Brain microvascular endothelial cell (primary cell): ENCODE measurements around the gene ZNF384.
A peak's percentile ranks its signal among the peaks of the same experiment; 100 is the strongest.

Source experiments
- DNase-seq: peaks from one replicate; pipeline ENCODE4 v3.0.0-alpha.2; 2020
- H3K27ac ChIP-seq: fragments of 250-450 bp; sonication (Bioruptor Pico); 2 replicates; pipeline ENCODE4 v1.5.1; 2020; ENCODE audit warnings: mild to moderate bottlenecking, moderate library complexity
- H3K27me3 ChIP-seq: fragments of 250-450 bp; sonication (Bioruptor Pico); replicated peaks from 2 replicates; pipeline ENCODE4 v1.5.1; 2020; ENCODE audit warnings: mild to moderate bottlenecking
- H3K36me3 ChIP-seq: fragments of 250-450 bp; sonication (Bioruptor Pico); replicated peaks from 2 replicates; pipeline ENCODE4 v1.5.1; 2020; ENCODE audit warnings: mild to moderate bottlenecking
- H3K4me3 ChIP-seq: 2 replicates; pipeline ENCODE4 v1.5.1; 2011; ENCODE audit warnings: low read depth, mild to moderate bottlenecking, control low read depth, low read length, moderate library complexity
- in situ Hi-C: cut with HindIII; loops from 2 replicates; pipeline ENCODE4 v1.10.0; 2017; ENCODE audit warnings: low sequenced_read_pairs, low pct_ligation_motif_present
- TF ChIP-seq, protein P1 (sequence below): IDR thresholded peaks from 2 replicates; pipeline ENCODE4 v1.5.1; 2011; ENCODE audit warnings: low read depth, mild to moderate bottlenecking, moderate library complexity, low read length, control low read depth, inconsistent platforms; ENCODE audit errors: missing control alignments

Gene ZNF384

DNA sequence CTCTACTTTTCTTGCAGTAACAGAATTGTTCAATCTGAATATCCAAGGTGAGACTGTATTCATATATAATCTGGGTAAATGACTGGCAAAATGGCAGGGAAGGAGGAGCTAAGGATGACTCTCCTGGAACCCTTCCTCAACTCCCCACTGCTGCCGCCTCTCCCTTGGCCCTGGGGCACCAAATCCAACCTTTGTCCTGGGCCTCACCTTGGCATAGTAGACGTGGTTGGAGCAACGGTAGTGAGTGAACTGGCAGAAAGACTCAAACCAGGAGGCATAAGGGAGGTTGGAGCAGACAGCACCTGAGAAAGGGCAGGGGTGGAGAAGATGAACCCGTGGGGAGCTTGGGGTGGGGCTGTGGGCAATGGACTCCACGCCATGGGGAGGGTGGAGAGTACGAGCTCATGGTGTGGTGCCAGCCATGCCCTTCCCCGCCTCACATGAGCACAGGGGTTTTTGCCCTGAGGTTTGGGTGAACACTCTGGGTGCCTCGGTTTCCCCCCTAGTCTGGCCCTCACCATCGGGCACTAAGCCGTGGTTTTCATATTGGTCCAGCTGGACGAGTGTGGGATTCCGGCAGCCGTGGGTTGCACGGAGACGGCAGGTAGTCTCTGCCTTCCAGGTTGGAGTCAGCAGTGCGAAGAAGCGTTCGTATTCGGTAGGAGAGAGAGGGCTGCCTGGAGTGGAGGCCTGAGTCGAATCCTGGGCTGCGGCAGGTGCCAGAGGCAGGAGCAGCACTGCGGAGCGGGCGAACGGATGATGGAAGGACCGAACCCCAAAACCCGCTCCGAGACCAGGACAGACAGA lies 42.7 kb downstream of the ZNF384 start:
- in situ Hi-C loops = no loop called here

DNA sequence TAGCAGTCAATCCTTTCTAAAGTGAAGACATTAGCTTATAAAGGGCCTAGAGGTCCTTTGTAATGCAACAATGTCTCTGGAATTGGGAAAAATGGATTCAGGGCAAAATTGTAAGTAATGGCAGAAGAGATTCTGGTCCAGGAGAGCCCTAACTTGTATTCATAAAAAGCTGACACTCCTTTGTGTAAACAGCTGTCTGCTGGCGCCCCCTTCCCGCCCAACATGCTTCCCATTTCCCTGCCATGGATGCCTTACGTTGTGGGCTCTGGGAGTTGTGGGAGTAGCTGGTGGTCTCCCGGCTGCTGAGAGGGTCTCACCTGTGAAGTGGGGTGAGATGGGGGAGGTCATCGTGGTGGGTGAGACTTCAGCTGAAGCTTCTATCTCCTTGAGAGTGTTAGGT lies 44.3 kb downstream of the ZNF384 start:
- in situ Hi-C loops = no loop called here
- TF ChIP-seq, protein P1, sequence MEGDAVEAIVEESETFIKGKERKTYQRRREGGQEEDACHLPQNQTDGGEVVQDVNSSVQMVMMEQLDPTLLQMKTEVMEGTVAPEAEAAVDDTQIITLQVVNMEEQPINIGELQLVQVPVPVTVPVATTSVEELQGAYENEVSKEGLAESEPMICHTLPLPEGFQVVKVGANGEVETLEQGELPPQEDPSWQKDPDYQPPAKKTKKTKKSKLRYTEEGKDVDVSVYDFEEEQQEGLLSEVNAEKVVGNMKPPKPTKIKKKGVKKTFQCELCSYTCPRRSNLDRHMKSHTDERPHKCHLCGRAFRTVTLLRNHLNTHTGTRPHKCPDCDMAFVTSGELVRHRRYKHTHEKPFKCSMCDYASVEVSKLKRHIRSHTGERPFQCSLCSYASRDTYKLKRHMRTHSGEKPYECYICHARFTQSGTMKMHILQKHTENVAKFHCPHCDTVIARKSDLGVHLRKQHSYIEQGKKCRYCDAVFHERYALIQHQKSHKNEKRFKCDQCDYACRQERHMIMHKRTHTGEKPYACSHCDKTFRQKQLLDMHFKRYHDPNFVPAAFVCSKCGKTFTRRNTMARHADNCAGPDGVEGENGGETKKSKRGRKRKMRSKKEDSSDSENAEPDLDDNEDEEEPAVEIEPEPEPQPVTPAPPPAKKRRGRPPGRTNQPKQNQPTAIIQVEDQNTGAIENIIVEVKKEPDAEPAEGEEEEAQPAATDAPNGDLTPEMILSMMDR = peak; percentile 46
- no peak for DNase-seq

More for the DNA sequence above, 42.7 kb downstream of the ZNF384 start:
- no peak for DNase-seq
- H3K27ac ChIP-seq = no peak overlapping the region
- H3K36me3 ChIP-seq = peaks cover 13% of the 10 kb centered on the region
- H3K4me3 ChIP-seq = peak overlapping the region; percentile 43
- no peaks in the 10 kb centered on the region for H3K27me3 ChIP-seq
- TF ChIP-seq, protein P1 = no peak

DNA sequence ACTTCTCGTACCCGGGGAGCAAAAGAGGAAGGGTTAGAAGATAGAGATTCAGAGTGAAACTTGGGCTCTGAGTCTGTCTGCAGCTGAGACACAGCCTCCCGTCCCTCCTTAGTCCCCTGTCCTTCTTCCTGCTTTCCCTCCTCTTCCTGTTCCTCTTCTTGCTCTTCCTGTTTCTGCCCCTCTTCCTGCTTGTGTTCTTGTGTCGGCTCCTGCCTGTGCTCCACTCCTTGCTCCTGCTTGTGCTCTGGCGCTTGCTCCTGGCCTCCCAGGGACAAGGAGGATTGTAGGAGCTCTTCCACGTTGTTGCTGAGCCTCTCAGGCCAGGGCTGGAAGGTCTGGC lies 44.9 kb downstream of the ZNF384 start:
- H3K27me3 ChIP-seq = no peaks in the 10 kb centered on the region
- in situ Hi-C loops = no loop called here
- no peak overlapping the region for H3K4me3 ChIP-seq
- DNase-seq = no peak
- H3K36me3 ChIP-seq = peaks cover 2% of the 10 kb centered on the region
- H3K27ac ChIP-seq = no peak overlapping the region
- TF ChIP-seq, protein P1 = no peak

More for the DNA sequence above, 44.3 kb downstream of the ZNF384 start:
- Histone ChIP-seq H3K4me3 (no peak overlapping the region), H3K27ac (no peak overlapping the region), H3K27me3 (no peaks in the 10 kb centered on the region), H3K36me3 (peaks cover 2% of the 10 kb centered on the region)

DNA sequence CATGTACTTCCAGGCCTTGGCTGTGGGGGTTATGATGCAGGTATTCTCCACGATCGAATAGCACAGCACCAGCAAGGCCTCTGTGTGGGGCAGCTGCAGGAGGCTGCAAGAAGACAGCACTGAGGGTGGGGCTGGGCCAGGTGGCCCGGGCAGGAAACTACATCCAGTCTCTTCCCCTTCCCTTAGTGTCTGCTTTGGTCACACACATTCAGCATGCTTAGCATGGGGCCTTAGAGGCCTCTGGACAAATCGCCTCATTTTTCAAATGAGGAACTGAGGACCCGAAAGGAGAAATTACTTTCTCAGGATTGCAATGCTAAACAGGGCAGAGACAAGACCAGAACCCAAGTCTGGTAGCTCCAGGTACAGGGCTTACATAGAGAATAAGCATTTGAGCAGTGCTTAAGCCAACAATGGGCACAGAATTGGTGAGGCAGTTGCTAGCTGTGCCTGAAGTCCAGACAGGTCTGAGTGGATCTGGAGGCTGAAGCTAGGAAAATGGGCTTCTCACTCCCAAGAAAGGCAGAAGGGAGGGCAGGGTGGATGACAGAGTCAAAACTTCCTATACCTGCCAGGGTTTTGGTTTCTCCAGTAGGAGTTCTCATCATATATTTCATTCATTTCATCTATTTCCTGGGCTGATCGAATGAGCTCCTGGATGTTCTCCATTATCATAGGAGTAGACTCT lies 45.5 kb downstream of the ZNF384 start:
- Histone ChIP-seq H3K36me3 (peaks cover 2% of the 10 kb centered on the region), H3K27me3 (no peaks in the 10 kb centered on the region), H3K4me3 (no peak overlapping the region), H3K27ac (no peak overlapping the region)
- in situ Hi-C loops = no loop called here
- TF ChIP-seq, protein P1 = no peak
- no peak for DNase-seq

DNA sequence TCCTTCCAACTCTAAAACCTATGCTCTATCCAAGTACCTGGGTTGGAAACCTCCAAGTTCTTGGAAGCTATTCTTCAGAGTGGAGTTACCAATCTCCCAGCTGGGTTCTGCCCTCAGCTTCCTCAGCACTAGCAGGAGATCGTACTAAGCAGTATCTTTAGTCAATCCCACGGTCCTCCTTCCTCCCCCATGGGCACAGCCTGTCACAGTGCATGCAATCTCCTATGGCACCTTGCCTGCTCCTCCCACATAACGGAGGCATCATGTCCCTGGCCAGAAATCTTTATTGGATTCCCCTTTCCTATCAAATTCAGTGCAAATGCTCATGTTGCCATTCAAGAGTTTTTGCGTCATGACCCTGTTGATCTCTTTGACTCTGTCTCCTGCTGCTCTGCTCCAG lies 48.0 kb downstream of the ZNF384 start:
- in situ Hi-C loops = no loop called here
- Histone ChIP-seq H3K27ac (no peak overlapping the region), H3K27me3 (no peaks in the 10 kb centered on the region), H3K36me3 (no peaks in the 10 kb centered on the region), H3K4me3 (no peak overlapping the region)
- TF ChIP-seq, protein P1 = no peak
- DNase-seq = no peak
